Right atrium auricular region (tissue), 2 donors: Measurements from ENCODE around the gene SALL3. TPM values are rescaled to one million over a fixed set of nuclear protein-coding genes. Genes with fewer than 3 reads are reported as not detected.

Experiments
- DNase-seq: peaks from one replicate; pipeline ENCODE4 v3.0.0-alpha.2; 2019; ENCODE audit warnings: low spot score
- H3K27ac ChIP-seq, 2 donors: fragments of 200-600 bp; sonication (generic); 1 replicate in 1 of 2; 2 replicates in 1 of 2; pipeline ENCODE4 v1.5.1; 2016 to 2019
- H3K27me3 ChIP-seq, 2 donors: fragments of 200-600 bp; sonication (generic); one replicate each; pipeline versions ENCODE4 v1.5.1 to v1.6.0; 2017 to 2019
- H3K36me3 ChIP-seq: fragments of 200-600 bp; sonication (generic); one replicate; pipeline ENCODE4 v1.5.1; 2016
- H3K4me1 ChIP-seq, 2 donors: fragments of 200-600 bp; sonication (generic); one replicate each; pipeline versions ENCODE4 v1.5.1 to v1.6.0; 2017 to 2019
- H3K4me3 ChIP-seq, 2 donors: fragments of 200-600 bp; sonication (generic); 1 replicate in 1 of 2; 2 replicates in 1 of 2; pipeline ENCODE4 v1.5.1; 2017 to 2019; ENCODE audit warnings: mild to moderate bottlenecking in 1 of 2, moderate library complexity in 1 of 2
- H3K9me3 ChIP-seq, 2 donors: fragments of 200-600 bp; sonication (generic); one replicate each; pipeline ENCODE4 v1.5.1; 2019
- CTCF ChIP-seq, 2 donors: fragments of 200-600 bp; sonication (generic); IDR thresholded peaks; one replicate each; pipeline ENCODE4 v1.5.1; 2019; ENCODE audit warnings: antibody characterized with exemption in 2 of 2
- total RNA-seq, 2 donors: library from RNA; depleted of rRNA; stranded (reverse); fragments of >200 nt; gene quantifications; one replicate each; pipeline ENCODE4 v1.1.0, GENCODE V29; 2016

Gene SALL3
- total RNA-seq, 2 donors from 2014 or later: 1.5 to 2.5 TPM

DNA sequence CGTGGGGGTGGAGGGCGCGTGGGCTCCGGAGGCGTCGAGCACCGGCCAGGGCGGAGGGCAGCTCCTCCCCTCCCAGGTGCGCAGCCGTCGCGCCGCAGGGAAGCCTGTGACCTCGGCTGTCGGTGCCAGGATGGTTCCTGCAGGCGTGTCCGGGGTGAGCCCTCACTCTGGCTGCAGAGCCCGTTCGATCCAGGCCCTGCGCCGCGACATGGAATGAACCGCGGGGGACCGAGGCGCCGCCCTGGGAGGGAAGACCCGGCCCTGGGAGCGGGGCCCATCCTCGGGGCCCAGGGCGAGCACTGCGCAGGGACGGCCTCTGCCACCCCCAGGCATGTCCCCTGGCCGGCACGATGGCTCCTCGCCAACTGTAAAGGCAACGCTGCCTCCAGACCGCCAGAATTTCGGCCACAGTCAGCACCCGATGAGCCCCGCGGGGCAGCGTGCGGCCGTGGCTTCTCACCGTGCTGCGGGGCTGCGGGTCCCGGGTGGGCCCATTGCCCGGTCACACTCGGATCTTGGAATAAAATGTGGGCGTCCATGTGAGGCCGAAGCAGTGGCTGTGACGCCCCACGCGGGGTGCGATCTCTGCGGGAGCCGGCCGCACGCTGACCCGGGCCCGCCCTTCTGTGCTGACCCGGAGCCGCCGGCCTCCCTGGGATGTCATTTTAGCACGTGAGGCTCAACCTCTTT lies 26.6 kb downstream of the SALL3 start:
- Histone ChIP-seq H3K9me3 (no peaks in the 10 kb centered on the region), H3K27ac (no peak overlapping the region), H3K36me3 (no peaks in the 10 kb centered on the region), H3K27me3 (no peaks in the 10 kb centered on the region), H3K4me1 (no peaks in the 10 kb centered on the region), H3K4me3 (no peak overlapping the region)
- no peak for DNase-seq
- TF ChIP-seq CTCF (IDR thresholded peaks at IDR 0.05): no peak

- Histone ChIP-seq H3K4me3 (no peak overlapping the region), H3K36me3 (no peaks in the 10 kb centered on the region), H3K27me3 (no peaks in the 10 kb centered on the region), H3K4me1 (no peaks in the 10 kb centered on the region), H3K9me3 (no peaks in the 10 kb centered on the region), H3K27ac (no peak overlapping the region)
- DNase-seq: no peak
- no peak for TF ChIP-seq CTCF (IDR thresholded peaks at IDR 0.05)
These were observed 27.8 kb downstream of the SALL3 start for GRCh38 chr18:79007440-79007839.

- no peaks in the 10 kb centered on the region for H3K4me1 ChIP-seq
- H3K36me3 ChIP-seq: no peaks in the 10 kb centered on the region
- no peaks in the 10 kb centered on the region for H3K27me3 ChIP-seq
- no peak for TF ChIP-seq CTCF (IDR thresholded peaks at IDR 0.05)
- H3K4me3 ChIP-seq: no peak overlapping the region
- DNase-seq: no peak
- no peaks in the 10 kb centered on the region for H3K9me3 ChIP-seq
- H3K27ac ChIP-seq: no peak overlapping the region
These were observed 28.8 kb downstream of the SALL3 start for GRCh38 chr18:79008356-79008940.

DNA sequence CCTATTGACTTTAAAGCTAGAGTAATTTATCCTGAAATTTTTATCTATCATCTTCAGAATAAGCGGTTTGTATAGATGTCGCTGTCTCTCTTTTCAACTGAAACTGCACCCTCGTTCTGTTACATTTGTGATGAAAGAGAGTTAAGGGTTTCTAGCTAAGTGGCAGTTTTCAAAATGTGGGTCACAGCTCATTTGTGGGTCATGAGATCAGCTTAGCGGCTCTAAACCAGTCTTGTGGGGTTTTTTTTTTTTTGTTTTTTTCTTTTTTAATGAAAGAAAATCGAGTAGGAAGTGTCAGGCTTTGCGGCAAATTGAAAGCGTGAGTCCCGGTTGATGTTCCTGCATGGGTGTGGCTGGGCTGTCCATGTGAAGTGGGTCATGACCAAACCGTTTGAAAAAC lies 31.2 kb downstream of the SALL3 start:
- Histone ChIP-seq H3K27ac (no peak overlapping the region), H3K36me3 (no peaks in the 10 kb centered on the region), H3K4me1 (no peaks in the 10 kb centered on the region), H3K4me3 (no peak overlapping the region), H3K27me3 (no peaks in the 10 kb centered on the region), H3K9me3 (no peaks in the 10 kb centered on the region)
- TF ChIP-seq CTCF (IDR thresholded peaks at IDR 0.05): no peak
- no peak for DNase-seq

DNA sequence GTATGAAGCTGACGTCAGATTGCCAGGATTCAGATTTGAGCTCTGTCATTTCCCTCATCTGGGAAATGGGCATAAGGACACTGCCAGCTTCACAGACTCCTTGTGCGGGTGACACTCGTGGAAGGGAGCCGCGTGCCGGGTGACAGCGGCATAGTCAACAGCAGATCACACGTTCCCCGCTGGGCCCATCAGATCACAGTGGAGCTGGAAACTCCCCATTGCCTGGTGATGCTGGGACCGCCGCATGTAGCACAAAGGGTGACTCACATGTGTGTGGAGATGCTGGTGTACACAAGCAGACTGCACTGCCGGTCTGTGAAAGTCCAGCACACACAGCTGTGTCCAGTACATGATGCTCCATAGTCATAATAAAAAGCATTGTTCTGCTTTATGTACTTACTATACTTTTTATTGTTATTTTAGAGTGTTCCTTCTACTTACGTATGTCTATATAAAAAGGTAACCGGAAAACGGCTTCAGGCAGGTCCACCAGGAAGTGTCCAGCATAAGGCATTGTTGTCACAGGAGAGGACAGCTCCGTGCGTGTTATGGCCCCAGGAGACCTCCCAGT lies 31.8 kb downstream of the SALL3 start:
- no peak for TF ChIP-seq CTCF (IDR thresholded peaks at IDR 0.05)
- Histone ChIP-seq H3K4me1 (no peaks in the 10 kb centered on the region), H3K4me3 (no peak overlapping the region), H3K27me3 (no peaks in the 10 kb centered on the region), H3K27ac (no peak overlapping the region), H3K36me3 (no peaks in the 10 kb centered on the region), H3K9me3 (no peaks in the 10 kb centered on the region)
- no peak for DNase-seq
